ENCODE data around the gene SERINC2.

The SERINC2 gene

DNA sequence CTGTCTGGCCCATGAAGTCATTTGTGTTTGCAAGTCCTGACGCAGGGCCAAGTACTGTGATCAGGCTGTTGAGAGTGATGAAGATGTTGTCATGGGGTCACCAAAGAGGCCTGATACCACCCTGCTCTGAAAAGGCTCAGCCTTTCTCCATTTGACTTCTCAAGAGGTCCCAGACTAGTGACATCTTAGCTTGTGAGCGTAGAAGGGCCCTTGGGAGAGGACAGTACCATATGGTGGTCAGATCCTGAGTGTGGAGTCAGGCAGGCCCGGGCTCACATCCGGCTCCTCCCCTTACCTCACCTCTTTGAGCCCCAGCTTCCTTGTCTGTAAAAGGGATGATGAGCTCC is 29.6 kb downstream of the SERINC2 start:
- Histone ChIP-seq H4K8ac (ENCODE audit: low read depth, low read length) (no peak overlapping the region), H2BK15ac (ENCODE audit: low read length) (no peak overlapping the region), H3K36me3 (replicated peaks in 1 of 2; ENCODE audit: control insufficient read depth in 2 of 2, insufficient read depth in 2 of 2, low read length in 2 of 2) (no peaks in the 10 kb centered on the region), H3K4ac (ENCODE audit: low read length) (no peak overlapping the region), H3K9ac (ENCODE audit: low read depth, low read length, poor library complexity) (no peak overlapping the region), H2BK5ac (ENCODE audit: low read length) (no peak overlapping the region), H3K27me3 (ENCODE audit: control insufficient read depth in 3 of 3, insufficient read depth in 3 of 3, low read depth in 1 of 3, low read length in 3 of 3) (no peaks in the 10 kb centered on the region), H2AK5ac (ENCODE audit: low read depth, low read length) (no peak overlapping the region), H2BK12ac (ENCODE audit: low read length) (no peak overlapping the region), H4K91ac (ENCODE audit: low read depth, low read length, poor library complexity) (no peak overlapping the region), H3K9me3 (replicated peaks in 1 of 2; ENCODE audit: control insufficient read depth in 2 of 2, insufficient read depth in 1 of 2, low read depth in 1 of 2, low read length in 2 of 2) (peaks cover 0 to 6% of the 10 kb centered on the region in 2 donors), H3K27ac (replicated peaks; ENCODE audit: low read length) (no peak overlapping the region), H3K4me1 (ENCODE audit: control insufficient read depth in 2 of 2, insufficient read depth in 1 of 2, low read depth in 1 of 2, low read length in 2 of 2) (peaks cover 0 to 4% of the 10 kb centered on the region in 2 donors), H2AFZ (ENCODE audit: low read length) (no peak overlapping the region), H3K4me3 (ENCODE audit: low read length in 2 of 2) (no peak overlapping the region), H3K14ac (ENCODE audit: low read length) (no peak overlapping the region), H3K79me1 (ENCODE audit: low read depth, low read length) (no peaks in the 10 kb centered on the region), H3K4me2 (ENCODE audit: insufficient read depth, low read length, poor library complexity, severe bottlenecking) (no peak overlapping the region), H2BK120ac (ENCODE audit: low read depth, low read length) (no peak overlapping the region), H3K18ac (ENCODE audit: low read length) (no peak overlapping the region), H3K23ac (ENCODE audit: low read depth, low read length, poor library complexity) (no peak overlapping the region)
- no peak for DNase-seq (ENCODE audit: low spot score)
- WGBS, 2 donors (ENCODE audit: extremely low coverage in 2 of 2, insufficient read length in 2 of 2, insufficient replicate concordance in 1 of 2): no CpG with 5 or more reads among the region's 4 CpGs

DNA sequence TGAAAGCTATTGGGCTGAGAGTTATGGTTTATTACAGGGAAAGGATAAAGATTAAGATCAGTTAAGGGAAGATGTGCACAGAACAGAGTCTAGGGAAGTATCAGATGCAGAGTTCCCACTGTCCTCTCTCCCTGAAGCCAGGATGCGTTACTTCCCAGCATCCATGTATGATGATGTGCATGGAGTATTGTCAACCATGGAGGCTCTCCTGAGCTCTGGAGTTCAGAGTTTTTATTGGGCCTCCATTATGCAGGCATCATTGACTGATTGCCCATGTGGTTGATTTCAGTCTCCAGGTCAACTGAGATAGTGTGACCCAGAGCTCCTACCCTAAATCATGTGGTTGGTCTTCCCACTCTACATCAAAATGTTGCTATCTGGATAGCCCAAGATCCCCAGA is 30.7 kb downstream of the SERINC2 start:
- no peak overlapping the region for H2AK5ac ChIP-seq (ENCODE audit: low read depth, low read length)
- no peak overlapping the region for H2BK120ac ChIP-seq (ENCODE audit: low read depth, low read length)
- H3K9me3 ChIP-seq (replicated peaks in 1 of 2; ENCODE audit: control insufficient read depth in 2 of 2, insufficient read depth in 1 of 2, low read depth in 1 of 2, low read length in 2 of 2): peaks cover 0 to 6% of the 10 kb centered on the region in 2 donors
- H4K8ac ChIP-seq (ENCODE audit: low read depth, low read length): no peak overlapping the region
- H2BK5ac ChIP-seq (ENCODE audit: low read length): no peak overlapping the region
- H2BK15ac ChIP-seq (ENCODE audit: low read length): no peak overlapping the region
- H3K23ac ChIP-seq (ENCODE audit: low read depth, low read length, poor library complexity): no peak overlapping the region
- H2BK12ac ChIP-seq (ENCODE audit: low read length): no peak overlapping the region
- no peak overlapping the region for H3K9ac ChIP-seq (ENCODE audit: low read depth, low read length, poor library complexity)
- no peak overlapping the region for H3K4me2 ChIP-seq (ENCODE audit: insufficient read depth, low read length, poor library complexity, severe bottlenecking)
- no peak overlapping the region for H3K14ac ChIP-seq (ENCODE audit: low read length)
- no peak overlapping the region for H3K4ac ChIP-seq (ENCODE audit: low read length)
- no peak for DNase-seq (ENCODE audit: low spot score)
- H3K27me3 ChIP-seq (ENCODE audit: control insufficient read depth in 3 of 3, insufficient read depth in 3 of 3, low read depth in 1 of 3, low read length in 3 of 3): no peaks in the 10 kb centered on the region
- peaks cover 0 to 4% of the 10 kb centered on the region in 2 donors for H3K4me1 ChIP-seq (ENCODE audit: control insufficient read depth in 2 of 2, insufficient read depth in 1 of 2, low read depth in 1 of 2, low read length in 2 of 2)
- no peak overlapping the region for H3K27ac ChIP-seq (replicated peaks; ENCODE audit: low read length)
- H3K79me1 ChIP-seq (ENCODE audit: low read depth, low read length): no peaks in the 10 kb centered on the region
- WGBS, 2 donors (ENCODE audit: extremely low coverage in 2 of 2, insufficient read length in 2 of 2, insufficient replicate concordance in 1 of 2): no CpG with 5 or more reads among the region's 1 CpG
- H3K36me3 ChIP-seq (replicated peaks in 1 of 2; ENCODE audit: control insufficient read depth in 2 of 2, insufficient read depth in 2 of 2, low read length in 2 of 2): no peaks in the 10 kb centered on the region
- no peak overlapping the region for H3K4me3 ChIP-seq (ENCODE audit: low read length in 2 of 2)
- no peak overlapping the region for H3K18ac ChIP-seq (ENCODE audit: low read length)
- no peak overlapping the region for H2AFZ ChIP-seq (ENCODE audit: low read length)
- no peak overlapping the region for H4K91ac ChIP-seq (ENCODE audit: low read depth, low read length, poor library complexity)

DNA sequence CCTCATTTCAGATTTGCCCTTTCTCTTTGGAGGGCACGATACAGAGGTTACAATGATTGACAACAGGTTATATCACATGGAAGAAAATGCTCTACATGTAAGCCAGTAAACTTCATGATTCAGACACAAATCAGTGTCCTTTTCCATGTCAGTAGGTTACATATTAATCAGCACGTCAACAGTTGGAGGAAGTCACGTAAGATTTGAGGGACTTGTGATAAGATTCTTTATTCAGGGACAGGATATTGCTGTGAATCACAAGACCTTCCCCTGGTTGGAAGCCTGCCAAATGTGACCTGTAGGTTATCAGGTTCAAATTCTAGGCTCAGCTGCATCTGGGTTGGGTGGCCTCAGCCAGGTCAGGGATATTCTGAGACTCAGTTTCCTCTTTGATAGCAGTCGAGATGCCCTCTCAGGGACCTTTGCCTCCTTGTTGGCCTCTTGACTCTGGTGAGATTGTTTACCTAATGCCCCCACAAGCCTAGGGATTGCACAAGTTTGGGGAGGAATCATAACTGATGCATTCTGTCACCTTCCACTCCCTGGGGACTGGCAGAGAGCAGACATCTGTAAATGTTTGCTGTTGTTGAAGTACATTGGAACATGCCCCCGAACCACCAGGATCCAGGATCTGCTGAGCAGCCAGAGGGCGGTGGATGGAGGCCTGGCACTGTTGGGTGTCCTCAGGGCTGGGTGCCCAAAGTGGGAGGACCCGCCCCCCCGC is 31.9 kb downstream of the SERINC2 start:
- no peak overlapping the region for H2BK5ac ChIP-seq (ENCODE audit: low read length)
- WGBS, 2 donors (ENCODE audit: extremely low coverage in 2 of 2, insufficient read length in 2 of 2, insufficient replicate concordance in 1 of 2): no CpG with 5 or more reads among the region's 8 CpGs
- H2BK15ac ChIP-seq (ENCODE audit: low read length): no peak overlapping the region
- H3K18ac ChIP-seq (ENCODE audit: low read length): no peak overlapping the region
- no peak overlapping the region for H4K91ac ChIP-seq (ENCODE audit: low read depth, low read length, poor library complexity)
- no peak overlapping the region for H2BK12ac ChIP-seq (ENCODE audit: low read length)
- H3K4ac ChIP-seq (ENCODE audit: low read length): no peak overlapping the region
- H2AK5ac ChIP-seq (ENCODE audit: low read depth, low read length): no peak overlapping the region
- no peak overlapping the region for H3K14ac ChIP-seq (ENCODE audit: low read length)
- H3K9ac ChIP-seq (ENCODE audit: low read depth, low read length, poor library complexity): no peak overlapping the region
- H2BK120ac ChIP-seq (ENCODE audit: low read depth, low read length): no peak overlapping the region
- no peaks in the 10 kb centered on the region for H3K79me1 ChIP-seq (ENCODE audit: low read depth, low read length)
- H3K4me3 ChIP-seq (ENCODE audit: low read length in 2 of 2): no peak overlapping the region
- H3K27ac ChIP-seq (replicated peaks; ENCODE audit: low read length): no peak overlapping the region
- no peak for DNase-seq (ENCODE audit: low spot score)
- no peak overlapping the region for H3K23ac ChIP-seq (ENCODE audit: low read depth, low read length, poor library complexity)
- H3K9me3 ChIP-seq (replicated peaks in 1 of 2; ENCODE audit: control insufficient read depth in 2 of 2, insufficient read depth in 1 of 2, low read depth in 1 of 2, low read length in 2 of 2): peaks cover 0 to 6% of the 10 kb centered on the region in 2 donors
- no peak overlapping the region for H2AFZ ChIP-seq (ENCODE audit: low read length)
- no peak overlapping the region for H3K4me2 ChIP-seq (ENCODE audit: insufficient read depth, low read length, poor library complexity, severe bottlenecking)
- H3K27me3 ChIP-seq (ENCODE audit: control insufficient read depth in 3 of 3, insufficient read depth in 3 of 3, low read depth in 1 of 3, low read length in 3 of 3): peaks cover 0 to 5% (median 0%) of the 10 kb centered on the region in 3 experiments
- H3K36me3 ChIP-seq (replicated peaks in 1 of 2; ENCODE audit: control insufficient read depth in 2 of 2, insufficient read depth in 2 of 2, low read length in 2 of 2): no peaks in the 10 kb centered on the region
- peaks cover 0 to 4% of the 10 kb centered on the region in 2 donors for H3K4me1 ChIP-seq (ENCODE audit: control insufficient read depth in 2 of 2, insufficient read depth in 1 of 2, low read depth in 1 of 2, low read length in 2 of 2)
- no peak overlapping the region for H4K8ac ChIP-seq (ENCODE audit: low read depth, low read length)

DNA sequence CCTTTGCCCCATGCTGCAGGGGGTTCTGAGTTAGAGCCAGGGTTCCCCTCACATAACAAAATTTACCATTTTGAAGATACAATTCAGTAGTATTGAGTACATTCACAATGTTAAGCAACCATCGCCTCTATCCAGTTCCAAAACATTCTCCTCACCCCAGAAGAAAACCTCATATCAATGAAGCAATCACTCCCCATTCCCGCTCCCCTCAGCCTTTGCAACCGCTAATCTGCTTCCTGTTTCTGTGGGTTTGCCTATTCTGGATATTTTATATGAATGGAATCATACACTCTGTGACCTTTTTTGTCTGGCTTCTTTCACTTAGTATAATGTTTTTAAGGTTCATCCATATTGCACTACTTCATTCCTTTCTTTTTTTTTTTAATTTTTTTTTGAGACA is 32.9 kb downstream of the SERINC2 start:
- no peak overlapping the region for H2AK5ac ChIP-seq (ENCODE audit: low read depth, low read length)
- no peak overlapping the region for H3K4me2 ChIP-seq (ENCODE audit: insufficient read depth, low read length, poor library complexity, severe bottlenecking)
- no peak overlapping the region for H2BK15ac ChIP-seq (ENCODE audit: low read length)
- H3K79me1 ChIP-seq (ENCODE audit: low read depth, low read length): no peaks in the 10 kb centered on the region
- no peaks in the 10 kb centered on the region for H3K36me3 ChIP-seq (replicated peaks in 1 of 2; ENCODE audit: control insufficient read depth in 2 of 2, insufficient read depth in 2 of 2, low read length in 2 of 2)
- no peak overlapping the region for H3K14ac ChIP-seq (ENCODE audit: low read length)
- peaks cover 0 to 6% of the 10 kb centered on the region in 2 donors for H3K9me3 ChIP-seq (replicated peaks in 1 of 2; ENCODE audit: control insufficient read depth in 2 of 2, insufficient read depth in 1 of 2, low read depth in 1 of 2, low read length in 2 of 2)
- peaks cover 0 to 1% of the 10 kb centered on the region in 2 donors for H3K4me1 ChIP-seq (ENCODE audit: control insufficient read depth in 2 of 2, insufficient read depth in 1 of 2, low read depth in 1 of 2, low read length in 2 of 2)
- H3K4ac ChIP-seq (ENCODE audit: low read length): no peak overlapping the region
- H2BK120ac ChIP-seq (ENCODE audit: low read depth, low read length): no peak overlapping the region
- no CpG with 5 or more reads among the region's 3 CpGs for WGBS, 2 donors (ENCODE audit: extremely low coverage in 2 of 2, insufficient read length in 2 of 2, insufficient replicate concordance in 1 of 2)
- no peak overlapping the region for H3K9ac ChIP-seq (ENCODE audit: low read depth, low read length, poor library complexity)
- H2BK12ac ChIP-seq (ENCODE audit: low read length): no peak overlapping the region
- H3K4me3 ChIP-seq (ENCODE audit: low read length in 2 of 2): peak overlapping the region in 1 of 2 donors; percentile 66
- H2AFZ ChIP-seq (ENCODE audit: low read length): no peak overlapping the region
- peaks cover 0 to 5% (median 0%) of the 10 kb centered on the region in 3 experiments for H3K27me3 ChIP-seq (ENCODE audit: control insufficient read depth in 3 of 3, insufficient read depth in 3 of 3, low read depth in 1 of 3, low read length in 3 of 3)
- no peak overlapping the region for H3K23ac ChIP-seq (ENCODE audit: low read depth, low read length, poor library complexity)
- no peak overlapping the region for H4K8ac ChIP-seq (ENCODE audit: low read depth, low read length)
- no peak overlapping the region for H3K18ac ChIP-seq (ENCODE audit: low read length)
- no peak overlapping the region for H3K27ac ChIP-seq (replicated peaks; ENCODE audit: low read length)
- no peak for DNase-seq (ENCODE audit: low spot score)
- no peak overlapping the region for H2BK5ac ChIP-seq (ENCODE audit: low read length)
- no peak overlapping the region for H4K91ac ChIP-seq (ENCODE audit: low read depth, low read length, poor library complexity)
